Measurements from ENCODE around the gene SDC4.

The SDC4 gene

GRCh38 chr20:45346291-45346718, 1.9 kb downstream of the SDC4 start:
- no peak overlapping the region for H3K9ac ChIP-seq (ENCODE audit: low read length)
- H3K36me3 ChIP-seq (ENCODE audit: control insufficient read depth, insufficient read depth, low read length): no peaks in the 10 kb centered on the region
- peaks cover 43% of the 10 kb centered on the region for H3K4me1 ChIP-seq (ENCODE audit: control insufficient read depth, insufficient read depth, low read length)
- H3K27me3 ChIP-seq (ENCODE audit: control insufficient read depth, insufficient read depth, low read length): no peaks in the 10 kb centered on the region
- peak overlapping the region; percentile 96 for H3K27ac ChIP-seq (ENCODE audit: low read depth, low read length)
- peak overlapping the region; percentile 79 for H3K4me3 ChIP-seq (ENCODE audit: low read length)

- no peaks in the 10 kb centered on the region for H3K36me3 ChIP-seq (ENCODE audit: control insufficient read depth, insufficient read depth, low read length)
- H3K4me1 ChIP-seq (ENCODE audit: control insufficient read depth, insufficient read depth, low read length): peaks cover 46% of the 10 kb centered on the region
- H3K27ac ChIP-seq (ENCODE audit: low read depth, low read length): peak overlapping the region; percentile 96
- no peak overlapping the region for H3K9ac ChIP-seq (ENCODE audit: low read length)
- H3K27me3 ChIP-seq (ENCODE audit: control insufficient read depth, insufficient read depth, low read length): no peaks in the 10 kb centered on the region
- peak overlapping the region; percentile 79 for H3K4me3 ChIP-seq (ENCODE audit: low read length)
Measured at GRCh38 chr20:45345104-45345936, 2.9 kb downstream of the SDC4 start.

- no peak overlapping the region for H3K9ac ChIP-seq (ENCODE audit: low read length)
- H3K36me3 ChIP-seq (ENCODE audit: control insufficient read depth, insufficient read depth, low read length): no peaks in the 10 kb centered on the region
- H3K4me1 ChIP-seq (ENCODE audit: control insufficient read depth, insufficient read depth, low read length): peaks cover 52% of the 10 kb centered on the region
- H3K27me3 ChIP-seq (ENCODE audit: control insufficient read depth, insufficient read depth, low read length): no peaks in the 10 kb centered on the region
- H3K27ac ChIP-seq (ENCODE audit: low read depth, low read length): peak overlapping the region; percentile 96
- H3K4me3 ChIP-seq (ENCODE audit: low read length): peak overlapping the region; percentile 79
Measured at GRCh38 chr20:45344168-45344860, 3.9 kb downstream of the SDC4 start.

GRCh38 chr20:45343532-45344167, 4.6 kb downstream of the SDC4 start:
- no peak overlapping the region for H3K9ac ChIP-seq (ENCODE audit: low read length)
- no peaks in the 10 kb centered on the region for H3K36me3 ChIP-seq (ENCODE audit: control insufficient read depth, insufficient read depth, low read length)
- H3K4me3 ChIP-seq (ENCODE audit: low read length): peak overlapping the region; percentile 79

GRCh38 chr20:45342855-45343531, 5.2 kb downstream of the SDC4 start:
- Histone ChIP-seq H3K36me3 (ENCODE audit: control insufficient read depth, insufficient read depth, low read length) (no peaks in the 10 kb centered on the region), H3K27me3 (ENCODE audit: control insufficient read depth, insufficient read depth, low read length) (no peaks in the 10 kb centered on the region), H3K27ac (ENCODE audit: low read depth, low read length) (peak overlapping the region; percentile 96), H3K4me3 (ENCODE audit: low read length) (peak overlapping the region; percentile 79), H3K9ac (ENCODE audit: low read length) (peak overlapping the region; percentile 5), H3K4me1 (ENCODE audit: control insufficient read depth, insufficient read depth, low read length) (peaks cover 64% of the 10 kb centered on the region)

More at GRCh38 chr20:45343532-45344167, 4.6 kb downstream of the SDC4 start:
- no peaks in the 10 kb centered on the region for H3K27me3 ChIP-seq (ENCODE audit: control insufficient read depth, insufficient read depth, low read length)
- peak overlapping the region; percentile 96 for H3K27ac ChIP-seq (ENCODE audit: low read depth, low read length)
- peaks cover 59% of the 10 kb centered on the region for H3K4me1 ChIP-seq (ENCODE audit: control insufficient read depth, insufficient read depth, low read length)

- H3K27ac ChIP-seq (ENCODE audit: low read depth, low read length): peak overlapping the region; percentile 96
- H3K4me3 ChIP-seq (ENCODE audit: low read length): peak overlapping the region; percentile 51
- no peak overlapping the region for H3K9ac ChIP-seq (ENCODE audit: low read length)
- peaks cover 72% of the 10 kb centered on the region for H3K4me1 ChIP-seq (ENCODE audit: control insufficient read depth, insufficient read depth, low read length)
- no peaks in the 10 kb centered on the region for H3K36me3 ChIP-seq (ENCODE audit: control insufficient read depth, insufficient read depth, low read length)
- H3K27me3 ChIP-seq (ENCODE audit: control insufficient read depth, insufficient read depth, low read length): no peaks in the 10 kb centered on the region
Measured at GRCh38 chr20:45341939-45342854, 6.0 kb downstream of the SDC4 start.

GRCh38 chr20:45341579-45341938, 6.7 kb downstream of the SDC4 start:
- Histone ChIP-seq H3K27ac (ENCODE audit: low read depth, low read length) (peak overlapping the region; percentile 96), H3K36me3 (ENCODE audit: control insufficient read depth, insufficient read depth, low read length) (no peaks in the 10 kb centered on the region), H3K4me1 (ENCODE audit: control insufficient read depth, insufficient read depth, low read length) (peaks cover 77% of the 10 kb centered on the region), H3K27me3 (ENCODE audit: control insufficient read depth, insufficient read depth, low read length) (no peaks in the 10 kb centered on the region), H3K9ac (ENCODE audit: low read length) (no peak overlapping the region), H3K4me3 (ENCODE audit: low read length) (peak overlapping the region; percentile 51)

GRCh38 chr20:45340951-45341350, 7.3 kb downstream of the SDC4 start:
- Histone ChIP-seq H3K4me1 (ENCODE audit: control insufficient read depth, insufficient read depth, low read length) (peaks cover 75% of the 10 kb centered on the region), H3K27me3 (ENCODE audit: control insufficient read depth, insufficient read depth, low read length) (no peaks in the 10 kb centered on the region), H3K9ac (ENCODE audit: low read length) (no peak overlapping the region), H3K4me3 (ENCODE audit: low read length) (no peak overlapping the region), H3K27ac (ENCODE audit: low read depth, low read length) (peak overlapping the region; percentile 96), H3K36me3 (ENCODE audit: control insufficient read depth, insufficient read depth, low read length) (no peaks in the 10 kb centered on the region)

- Histone ChIP-seq H3K27me3 (ENCODE audit: control insufficient read depth, insufficient read depth, low read length) (no peaks in the 10 kb centered on the region), H3K27ac (ENCODE audit: low read depth, low read length) (peak overlapping the region; percentile 33), H3K9ac (ENCODE audit: low read length) (no peak overlapping the region), H3K36me3 (ENCODE audit: control insufficient read depth, insufficient read depth, low read length) (no peaks in the 10 kb centered on the region), H3K4me3 (ENCODE audit: low read length) (no peak overlapping the region), H3K4me1 (ENCODE audit: control insufficient read depth, insufficient read depth, low read length) (peaks cover 71% of the 10 kb centered on the region)
Measured at GRCh38 chr20:45340236-45340847, 7.9 kb downstream of the SDC4 start.

- peak overlapping the region; percentile 59 for H3K27ac ChIP-seq (ENCODE audit: low read depth, low read length)
Measured at GRCh38 chr20:45339799-45340198, 8.4 kb downstream of the SDC4 start.

GRCh38 chr20:45339084-45339483, 9.1 kb downstream of the SDC4 start:
- Histone ChIP-seq H3K4me1 (ENCODE audit: control insufficient read depth, insufficient read depth, low read length) (peaks cover 63% of the 10 kb centered on the region), H3K27ac (ENCODE audit: low read depth, low read length) (peak overlapping the region; percentile 92), H3K27me3 (ENCODE audit: control insufficient read depth, insufficient read depth, low read length) (no peaks in the 10 kb centered on the region), H3K4me3 (ENCODE audit: low read length) (no peak overlapping the region), H3K36me3 (ENCODE audit: control insufficient read depth, insufficient read depth, low read length) (no peaks in the 10 kb centered on the region), H3K9ac (ENCODE audit: low read length) (peak overlapping the region; percentile 35)

More at GRCh38 chr20:45339799-45340198, 8.4 kb downstream of the SDC4 start:
- H3K4me3 ChIP-seq (ENCODE audit: low read length): no peak overlapping the region
- no peaks in the 10 kb centered on the region for H3K27me3 ChIP-seq (ENCODE audit: control insufficient read depth, insufficient read depth, low read length)
- no peaks in the 10 kb centered on the region for H3K36me3 ChIP-seq (ENCODE audit: control insufficient read depth, insufficient read depth, low read length)
- H3K4me1 ChIP-seq (ENCODE audit: control insufficient read depth, insufficient read depth, low read length): peaks cover 68% of the 10 kb centered on the region
- H3K9ac ChIP-seq (ENCODE audit: low read length): no peak overlapping the region
